Type B pancreatic cell (in vitro differentiated cells): ENCODE data around the gene SLC18B1. TPM values are rescaled to one million over a fixed set of nuclear protein-coding genes. Genes with fewer than 3 reads are reported as not detected.

Source experiments
- DNase-seq: peaks from one replicate; pipeline ENCODE4 v3.0.0; 2021; ENCODE audit warnings: mixed read lengths; ENCODE audit not compliant: unreplicated experiment; ENCODE audit errors: extremely low spot score
- H3K27ac Mint-ChIP-seq: 2 replicates; pipeline ENCODE4 v1.8.0; 2021; ENCODE audit warnings: mild to moderate bottlenecking, mixed read lengths
- H3K27me3 Mint-ChIP-seq: 2 replicates; pipeline ENCODE4 v1.8.0; 2021; ENCODE audit warnings: mixed read lengths
- H3K36me3 Mint-ChIP-seq: 2 replicates; pipeline ENCODE4 v1.8.0; 2021; ENCODE audit warnings: mixed read lengths
- H3K4me1 Mint-ChIP-seq: one replicate; pipeline ENCODE4 v1.8.0; 2021; ENCODE audit warnings: mixed read lengths; ENCODE audit not compliant: unreplicated experiment
- H3K4me3 Mint-ChIP-seq: 2 replicates; pipeline ENCODE4 v1.8.0; 2021; ENCODE audit warnings: mild to moderate bottlenecking, mixed read lengths
- H3K9me3 Mint-ChIP-seq: 2 replicates; pipeline ENCODE4 v1.8.0; 2021; ENCODE audit warnings: mixed read lengths
- total RNA-seq: library from RNA; stranded (reverse); gene quantifications from 2 replicates; pipeline ENCODE4 v1.2.1, GENCODE V29; 2021; ENCODE audit warnings: low replicate concordance
- TF ChIP-seq, protein P1 (sequence below): fragments of 200-600 bp; sonication (generic); conservative IDR thresholded peaks from 2 replicates; pipeline ENCODE4 v1.5.0; 2021; ENCODE audit warnings: antibody characterized with exemption, mild to moderate bottlenecking

The SLC18B1 gene
- total RNA-seq, 1 donor from 2014 or later: 19.3 TPM

DNA sequence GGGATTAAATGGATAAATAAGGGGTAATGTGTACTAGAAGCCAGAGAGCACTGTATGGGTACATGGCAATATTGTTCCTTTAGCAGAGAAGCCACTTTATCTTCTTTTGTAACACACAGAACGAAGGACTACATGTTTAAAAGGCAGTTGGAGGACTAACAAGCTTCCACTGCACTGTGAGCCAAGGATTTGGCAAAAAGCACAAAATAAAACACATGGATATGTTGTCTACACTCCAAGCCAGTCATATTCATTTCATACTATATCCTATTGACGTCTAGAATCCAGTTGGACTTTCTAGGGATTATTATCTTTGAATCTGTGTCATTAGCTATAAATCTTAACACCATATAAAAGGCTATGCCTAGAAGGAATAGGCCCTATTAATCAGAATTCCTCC lies 3.0 kb downstream of the SLC18B1 start:
- no peaks in the 10 kb centered on the region for H3K27me3 Mint-ChIP-seq
- H3K9me3 Mint-ChIP-seq: no peaks in the 10 kb centered on the region
- H3K36me3 Mint-ChIP-seq: peaks cover 21% of the 10 kb centered on the region
- TF ChIP-seq, protein P1, sequence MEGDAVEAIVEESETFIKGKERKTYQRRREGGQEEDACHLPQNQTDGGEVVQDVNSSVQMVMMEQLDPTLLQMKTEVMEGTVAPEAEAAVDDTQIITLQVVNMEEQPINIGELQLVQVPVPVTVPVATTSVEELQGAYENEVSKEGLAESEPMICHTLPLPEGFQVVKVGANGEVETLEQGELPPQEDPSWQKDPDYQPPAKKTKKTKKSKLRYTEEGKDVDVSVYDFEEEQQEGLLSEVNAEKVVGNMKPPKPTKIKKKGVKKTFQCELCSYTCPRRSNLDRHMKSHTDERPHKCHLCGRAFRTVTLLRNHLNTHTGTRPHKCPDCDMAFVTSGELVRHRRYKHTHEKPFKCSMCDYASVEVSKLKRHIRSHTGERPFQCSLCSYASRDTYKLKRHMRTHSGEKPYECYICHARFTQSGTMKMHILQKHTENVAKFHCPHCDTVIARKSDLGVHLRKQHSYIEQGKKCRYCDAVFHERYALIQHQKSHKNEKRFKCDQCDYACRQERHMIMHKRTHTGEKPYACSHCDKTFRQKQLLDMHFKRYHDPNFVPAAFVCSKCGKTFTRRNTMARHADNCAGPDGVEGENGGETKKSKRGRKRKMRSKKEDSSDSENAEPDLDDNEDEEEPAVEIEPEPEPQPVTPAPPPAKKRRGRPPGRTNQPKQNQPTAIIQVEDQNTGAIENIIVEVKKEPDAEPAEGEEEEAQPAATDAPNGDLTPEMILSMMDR: no peak
- H3K4me1 Mint-ChIP-seq: peaks cover 5% of the 10 kb centered on the region
- DNase-seq: no peak
- H3K27ac Mint-ChIP-seq: no peak overlapping the region
- no peak overlapping the region for H3K4me3 Mint-ChIP-seq

DNA sequence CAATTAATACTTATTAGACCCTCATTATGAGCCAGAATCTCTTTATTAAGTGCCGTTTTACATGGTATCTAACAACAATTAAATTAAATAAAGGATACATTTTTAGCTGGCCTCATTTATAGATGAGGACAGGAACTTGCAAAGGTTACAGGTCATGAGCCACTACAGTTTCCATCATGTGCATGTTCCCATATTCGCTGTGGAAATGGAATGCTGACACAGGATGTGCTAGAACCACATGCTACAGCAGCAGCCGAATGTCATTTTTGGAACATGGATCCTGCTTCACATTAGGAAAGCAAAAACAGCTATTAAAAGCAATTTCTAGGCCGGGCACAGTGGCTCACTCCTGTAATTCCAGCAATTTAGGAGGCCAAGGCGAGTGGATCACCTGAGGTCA lies 5.9 kb downstream of the SLC18B1 start:
- peaks cover 32% of the 10 kb centered on the region for H3K36me3 Mint-ChIP-seq
- TF ChIP-seq, protein P1: no peak
- no peak overlapping the region for H3K4me3 Mint-ChIP-seq
- H3K27me3 Mint-ChIP-seq: no peaks in the 10 kb centered on the region
- H3K9me3 Mint-ChIP-seq: no peaks in the 10 kb centered on the region
- no peak for DNase-seq
- peaks cover 5% of the 10 kb centered on the region for H3K4me1 Mint-ChIP-seq
- H3K27ac Mint-ChIP-seq: no peak overlapping the region

GRCh38 chr6:132790450-132790849 lies 8.0 kb downstream of the SLC18B1 start:
- no peak overlapping the region for H3K27ac Mint-ChIP-seq
- TF ChIP-seq, protein P1: no peak
- H3K4me1 Mint-ChIP-seq: peaks cover 4% of the 10 kb centered on the region
- H3K9me3 Mint-ChIP-seq: no peaks in the 10 kb centered on the region
- peaks cover 36% of the 10 kb centered on the region for H3K36me3 Mint-ChIP-seq
- no peaks in the 10 kb centered on the region for H3K27me3 Mint-ChIP-seq
- H3K4me3 Mint-ChIP-seq: no peak overlapping the region
- DNase-seq: no peak

GRCh38 chr6:132789396-132789776 lies 9.1 kb downstream of the SLC18B1 start:
- Mint-ChIP-seq H3K27me3 (no peaks in the 10 kb centered on the region), H3K27ac (no peak overlapping the region), H3K4me3 (no peak overlapping the region), H3K4me1 (no peaks in the 10 kb centered on the region), H3K9me3 (no peaks in the 10 kb centered on the region), H3K36me3 (peaks cover 32% of the 10 kb centered on the region)
- TF ChIP-seq, protein P1: no peak
- DNase-seq: no peak

DNA sequence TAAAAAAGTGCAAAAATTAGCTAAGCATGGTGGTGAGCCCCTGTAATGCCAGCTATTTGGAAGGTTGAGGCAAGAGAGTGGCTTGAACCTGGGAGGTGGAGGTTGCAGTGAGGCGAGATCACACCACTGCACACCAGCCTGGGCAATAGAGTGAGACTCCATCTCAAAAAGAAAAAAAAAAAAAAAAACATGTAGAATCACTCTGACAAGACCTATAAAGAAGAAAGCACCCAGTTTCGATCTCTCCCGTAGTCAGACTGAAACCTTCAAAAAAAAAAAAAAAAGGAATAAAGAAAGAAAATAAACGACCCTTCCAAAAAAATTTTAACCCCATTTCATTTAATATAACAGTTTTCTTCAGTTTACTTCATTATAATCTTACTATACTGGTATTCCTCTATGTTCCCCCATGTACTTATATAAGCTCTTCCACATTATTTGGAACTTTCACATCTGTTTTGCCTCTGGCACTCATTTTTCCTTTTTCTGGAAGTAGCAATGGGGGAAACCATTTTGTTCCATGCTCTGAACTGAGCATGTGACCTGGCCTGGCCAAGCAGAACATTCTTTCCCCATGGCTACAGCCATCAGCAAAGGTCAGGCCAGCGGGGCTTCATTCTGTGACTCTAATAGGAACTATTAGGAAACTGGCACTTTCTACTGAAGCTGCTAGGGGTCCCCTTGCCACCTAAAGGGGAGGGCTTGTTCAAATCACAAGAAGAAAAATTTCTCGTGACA lies 9.6 kb downstream of the SLC18B1 start:
- Mint-ChIP-seq H3K27ac (no peak overlapping the region), H3K36me3 (peaks cover 32% of the 10 kb centered on the region), H3K9me3 (no peaks in the 10 kb centered on the region)

More for the DNA sequence above, 9.6 kb downstream of the SLC18B1 start:
- H3K4me1 Mint-ChIP-seq: no peaks in the 10 kb centered on the region
- no peak overlapping the region for H3K4me3 Mint-ChIP-seq
- TF ChIP-seq, protein P1: no peak
- no peak for DNase-seq
- no peaks in the 10 kb centered on the region for H3K27me3 Mint-ChIP-seq
